Natural killer cell (primary cell): ENCODE results near the gene CFAP61. TPM values are rescaled to one million over a fixed set of nuclear protein-coding genes. Genes with fewer than 3 reads are reported as not detected.
A peak's percentile ranks its signal among the peaks of the same experiment; 100 is the strongest.

ENCODE experiments used
- ATAC-seq, 3 donors: fragments of 150-1000 bp in 2 of 3; fragments of 200-7000 bp in 1 of 3; cut with Tn5 transposase; 1 replicate in 1 of 3; 2 replicates in 2 of 3; pipeline ENCODE4 v1.10.0; 2021; ENCODE audit warnings: mild to moderate bottlenecking in 2 of 3, moderate library complexity in 2 of 3
- DNase-seq, 2 donors: peaks; one replicate each; pipeline versions ENCODE4 v3.0.0 to v3.0.0-alpha.2; 2013 to 2021; ENCODE audit warnings: mixed read lengths in 1 of 2
- H3K27ac ChIP-seq: one replicate; pipeline ENCODE4 v1.5.1; 2013; ENCODE audit warnings: mild to moderate bottlenecking, low read length
- H3K27me3 ChIP-seq: one replicate; pipeline ENCODE4 v1.6.1; 2013; ENCODE audit warnings: low read length; ENCODE audit not compliant: control insufficient read depth, insufficient read depth
- H3K36me3 ChIP-seq: one replicate; pipeline ENCODE4 v1.6.1; 2013; ENCODE audit warnings: low read length; ENCODE audit not compliant: control insufficient read depth, insufficient read depth
- H3K4me1 ChIP-seq: one replicate; pipeline ENCODE4 v1.6.1; 2013; ENCODE audit warnings: low read length; ENCODE audit not compliant: control insufficient read depth, insufficient read depth
- H3K4me3 ChIP-seq: one replicate; pipeline ENCODE4 v1.5.1; 2013; ENCODE audit warnings: low read length
- H3K9me3 ChIP-seq: one replicate; pipeline ENCODE4 v1.6.1; 2013; ENCODE audit warnings: low read length; ENCODE audit not compliant: control insufficient read depth, insufficient read depth
- H3K27ac Mint-ChIP-seq, 2 donors: one replicate each; pipeline ENCODE4 v1.8.0; 2022; ENCODE audit warnings: mild to moderate bottlenecking in 2 of 2, mixed read lengths in 2 of 2, moderate library complexity in 1 of 2
- H3K27me3 Mint-ChIP-seq, 2 donors: one replicate each; pipeline ENCODE4 v1.8.0; 2022; ENCODE audit warnings: low read depth in 2 of 2, mixed read lengths in 2 of 2
- H3K36me3 Mint-ChIP-seq: one replicate; pipeline ENCODE4 v1.8.0; 2022; ENCODE audit warnings: mixed read lengths
- H3K4me1 Mint-ChIP-seq, 2 donors: one replicate each; pipeline ENCODE4 v1.8.0; 2022; ENCODE audit warnings: mixed read lengths in 2 of 2
- H3K4me3 Mint-ChIP-seq: one replicate; pipeline ENCODE4 v1.8.0; 2022; ENCODE audit warnings: mild to moderate bottlenecking, moderate library complexity, mixed read lengths
- H3K9me3 Mint-ChIP-seq, 2 donors: one replicate each; pipeline ENCODE4 v1.8.0; 2022; ENCODE audit warnings: mixed read lengths in 2 of 2
- CTCF ChIP-seq: fragments of 200-600 bp; IDR thresholded peaks from one replicate; pipeline ENCODE4 v1.8.0; 2022; ENCODE audit warnings: antibody characterized with exemption
- WGBS: methylation state at CpG from one replicate; pipeline ENCODE4 v1.1.7; 2013; ENCODE audit warnings: missing lambda C conversion rate; ENCODE audit not compliant: insufficient coverage; 5-methylcytosine and 5-hydroxymethylcytosine counted together
- intact Hi-C: fragments of 100-400 bp; cut with micrococcal nuclease; formaldehyde crosslinking; loops from one replicate; pipeline ENCODE4 v1.14.2; 2022
- total RNA-seq, 4 donors: library from RNA; stranded (reverse); fragments of 120-200 nt in 1 of 4; gene quantifications; one replicate each; pipeline versions ENCODE4 v1.2.3 to v1.2.4, GENCODE V29; 2013 to 2022

CFAP61 gene
- total RNA-seq, 3 donors from 2014 or later (not counting 1 experiment from before 2014, with no cell fraction given): 1.0 to 2.1 (median 1.3) TPM

GRCh38 chr20:20360464-20360863 is 308.1 kb downstream of the CFAP61 start:
- Mint-ChIP-seq H3K27me3 (peaks cover 29 to 43% of the 10 kb centered on the region in 2 donors), H3K4me3 (peak overlapping the region; percentile 94), H3K36me3 (no peaks in the 10 kb centered on the region), H3K9me3 (no peaks in the 10 kb centered on the region), H3K4me1 (peaks cover 55 to 58% of the 10 kb centered on the region in 2 donors), H3K27ac (peak overlapping the region; percentile 75 to 83)
- TF ChIP-seq CTCF: peak; percentile 60
- DNase-seq (peak in 1 of 2 donors; percentile 58), ATAC-seq (peak; percentile 66 to 73 (median 68))
- H3K4me1 ChIP-seq: peaks cover 34% of the 10 kb centered on the region
- WGBS: under 1% methylated on average over 6 of the region's 6 CpGs
- H3K9me3 ChIP-seq: no peaks in the 10 kb centered on the region
- H3K27ac ChIP-seq: no peak overlapping the region
- H3K36me3 ChIP-seq: no peaks in the 10 kb centered on the region
- H3K27me3 ChIP-seq: peaks cover 20% of the 10 kb centered on the region
- H3K4me3 ChIP-seq: no peak overlapping the region
- intact Hi-C loops: loop anchor here (10.0 kb wide), 1 partner anchor 146 kb away; no protein-coding TSS in a partner anchor

- H3K9me3 ChIP-seq: no peaks in the 10 kb centered on the region
- Mint-ChIP-seq H3K9me3 (no peaks in the 10 kb centered on the region), H3K36me3 (no peaks in the 10 kb centered on the region), H3K4me1 (peaks cover 55 to 61% of the 10 kb centered on the region in 2 donors), H3K27me3 (peaks cover 42 to 53% of the 10 kb centered on the region in 2 donors), H3K4me3 (peak overlapping the region; percentile 28), H3K27ac (no peak overlapping the region)
- no peak overlapping the region for H3K4me3 ChIP-seq
- H3K27ac ChIP-seq: no peak overlapping the region
- peaks cover 29% of the 10 kb centered on the region for H3K27me3 ChIP-seq
- no peaks in the 10 kb centered on the region for H3K36me3 ChIP-seq
- H3K4me1 ChIP-seq: peaks cover 43% of the 10 kb centered on the region
- ATAC-seq: peak in 1 of 3 donors; percentile 8
- TF ChIP-seq CTCF: no peak
- 4% methylated on average over 17 of the region's 17 CpGs for WGBS
- intact Hi-C loops: loop anchor here (10.0 kb wide), 1 partner anchor 148 kb away; no protein-coding TSS in a partner anchor
- DNase-seq: no peak
Measured at GRCh38 chr20:20362774-20363433, 310.6 kb downstream of the CFAP61 start.

GRCh38 chr20:20363434-20363798 is 311.1 kb downstream of the CFAP61 start:
- H3K4me3 ChIP-seq: no peak overlapping the region

More at GRCh38 chr20:20363434-20363798, 311.1 kb downstream of the CFAP61 start:
- H3K4me3 Mint-ChIP-seq: peak overlapping the region; percentile 28
- no peaks in the 10 kb centered on the region for H3K36me3 ChIP-seq
- ATAC-seq (no peak), DNase-seq (no peak)
- no peaks in the 10 kb centered on the region for H3K9me3 ChIP-seq
- no peak overlapping the region for H3K27ac ChIP-seq
- no peak for TF ChIP-seq CTCF
- no peaks in the 10 kb centered on the region for H3K36me3 Mint-ChIP-seq
- WGBS: 11% methylated on average over 15 of the region's 15 CpGs
- intact Hi-C loops: loop anchor here (10.0 kb wide), 1 partner anchor 149 kb away; no protein-coding TSS in a partner anchor
- H3K27me3 ChIP-seq: peaks cover 29% of the 10 kb centered on the region
- no peaks in the 10 kb centered on the region for H3K9me3 Mint-ChIP-seq
- H3K27ac Mint-ChIP-seq: no peak overlapping the region
- H3K27me3 Mint-ChIP-seq: peaks cover 42 to 53% of the 10 kb centered on the region in 2 donors
- peaks cover 43% of the 10 kb centered on the region for H3K4me1 ChIP-seq
- peaks cover 50 to 56% of the 10 kb centered on the region in 2 donors for H3K4me1 Mint-ChIP-seq
